H1 (cell line): ENCODE data around the gene NEURL1B. TPM values are rescaled to one million over a fixed set of nuclear protein-coding genes. Genes with fewer than 3 reads are reported as not detected.

Experiments used
- BACH1 ChIP-seq: IDR thresholded peaks from 2 replicates; pipeline ENCODE4 v1.6.1; 2012; ENCODE audit warnings: low read length, improper control_type of control experiment
- CEBPB ChIP-seq: IDR thresholded peaks from 2 replicates; pipeline ENCODE4 v1.6.1; 2012; ENCODE audit warnings: low read depth, low read length
- CHD1 ChIP-seq: IDR thresholded peaks from 2 replicates; pipeline ENCODE4 v1.6.1; 2012; ENCODE audit warnings: low read depth, low read length, improper control_type of control experiment
- CHD7 ChIP-seq: fragments of 300-600 bp; sonication (generic); IDR thresholded peaks from 2 replicates; pipeline ENCODE4 v1.7.1; 2012; ENCODE audit warnings: low read length, moderate library complexity, mild to moderate bottlenecking, inconsistent platforms; ENCODE audit not compliant: insufficient replicate concordance
- E2F6 ChIP-seq: IDR thresholded peaks from 2 replicates; pipeline ENCODE4 v1.6.1; 2012; ENCODE audit warnings: inconsistent platforms
- JUN ChIP-seq: IDR thresholded peaks from 2 replicates; pipeline ENCODE4 v1.6.1; 2011; ENCODE audit warnings: low read depth, mild to moderate bottlenecking, improper control_type of control experiment, low read length
- KDM4A ChIP-seq: IDR thresholded peaks from one replicate; pipeline ENCODE4 v1.7.1; 2012; ENCODE audit warnings: low read depth, mild to moderate bottlenecking, moderate library complexity, low read length, inconsistent platforms; ENCODE audit not compliant: severe bottlenecking
- SIRT6 ChIP-seq: IDR thresholded peaks from one replicate; pipeline ENCODE4 v1.7.1; 2012; ENCODE audit warnings: low read length, inconsistent platforms
- SP2 ChIP-seq: IDR thresholded peaks from 2 replicates; pipeline ENCODE4 v1.6.1; 2012; ENCODE audit warnings: mild to moderate bottlenecking, low read length, inconsistent platforms
- TCF12 ChIP-seq: IDR thresholded peaks from 2 replicates; pipeline ENCODE4 v1.6.1; 2011; ENCODE audit warnings: low read depth, mild to moderate bottlenecking, low read length
- USF2 ChIP-seq: IDR thresholded peaks from 2 replicates; pipeline ENCODE4 v1.6.1; 2011; ENCODE audit warnings: low read length, improper control_type of control experiment
- polyA plus RNA-seq, 7 experiments: library from polyadenylated mRNA; depleted of rRNA in 3 of 7; stranded (reverse) in 5 of 7; unstranded in 2 of 7; fragments of >200 nt in 5 of 7; fragments of 200-250 nt in 2 of 7; gene quantifications; 1 replicate in 5 of 7; 2 replicates in 1 of 7; 4 replicates in 1 of 7; pipeline versions ENCODE4 v1.2.1 to v1.2.3, GENCODE V29; 2011 to 2013; ENCODE audit warnings: missing spikeins in 2 of 7, mixed read lengths in 2 of 7
- total RNA-seq: library from RNA; stranded (reverse); fragmentation: NEBNext Ultra II Directional; extraction: Animal tissue kit (Norgen Biotek cat#: 25700); gene quantifications from 2 replicates; pipeline ENCODE4 v1.2.1, GENCODE V29; 2021

NEURL1B gene
- total and polyA plus RNA-seq, 2 of the 8 experiments (the other 6 are each of a cell fraction or from before 2014, with no cell fraction given) = 3.3 to 6.1 TPM

GRCh38 chr5:172692981-172693380, 51.9 kb downstream of the NEURL1B start (continued):
- TF ChIP-seq CHD7 (no peak), BACH1 (no peak), KDM4A (no peak), CEBPB (no peak), E2F6 (no peak), SIRT6 (no peak), JUN (no peak), TCF12 (no peak), CHD1 (no peak), USF2 (no peak), SP2 (no peak)
- TF ChIP-seq, all 59 proteins: peak for 0
